ENCODE data around the gene SHROOM3.

SHROOM3 gene

DNA sequence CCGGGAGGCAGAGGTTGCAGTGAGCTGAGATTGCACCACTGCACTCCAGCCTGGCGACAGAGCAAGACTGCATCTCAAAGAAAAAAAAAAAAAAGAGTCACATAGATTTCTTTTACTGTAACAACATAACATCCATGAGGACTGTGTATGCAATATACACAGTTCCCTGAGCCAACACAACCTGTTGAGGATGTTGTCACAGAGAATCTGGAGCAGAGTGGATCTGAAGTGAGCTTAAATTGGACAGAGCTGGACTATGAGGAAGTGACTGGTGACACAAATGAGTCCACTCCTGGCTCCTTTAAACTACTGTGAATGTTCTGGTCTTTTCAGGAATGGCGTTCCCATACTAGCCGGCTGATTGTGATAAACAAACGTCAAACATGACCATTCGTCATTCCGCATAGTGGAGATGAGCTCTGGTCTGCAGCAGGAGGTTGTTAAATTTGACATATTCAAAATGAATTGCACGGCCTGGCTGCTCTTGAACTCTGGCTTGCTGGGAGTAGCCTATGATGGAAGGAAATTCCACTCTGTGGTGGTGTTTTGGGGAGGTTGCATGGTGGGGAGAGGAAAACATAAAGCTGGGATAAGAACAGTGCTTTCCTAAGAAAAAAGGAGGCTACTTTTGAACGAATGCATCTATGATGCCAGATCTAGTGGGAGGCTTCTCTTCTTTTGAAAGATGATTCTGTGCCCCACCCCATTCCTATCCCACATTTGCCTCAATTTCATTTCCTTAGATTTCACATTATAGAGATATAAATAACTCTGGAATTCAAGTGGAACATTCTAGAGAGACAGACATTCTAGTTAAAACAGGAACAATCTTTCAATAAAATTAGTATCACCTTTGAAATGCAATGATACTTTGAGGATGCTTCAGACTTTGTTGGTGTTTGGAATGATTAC is 149.5 kb downstream of the SHROOM3 start:
- FAIRE-seq: no peak

DNA sequence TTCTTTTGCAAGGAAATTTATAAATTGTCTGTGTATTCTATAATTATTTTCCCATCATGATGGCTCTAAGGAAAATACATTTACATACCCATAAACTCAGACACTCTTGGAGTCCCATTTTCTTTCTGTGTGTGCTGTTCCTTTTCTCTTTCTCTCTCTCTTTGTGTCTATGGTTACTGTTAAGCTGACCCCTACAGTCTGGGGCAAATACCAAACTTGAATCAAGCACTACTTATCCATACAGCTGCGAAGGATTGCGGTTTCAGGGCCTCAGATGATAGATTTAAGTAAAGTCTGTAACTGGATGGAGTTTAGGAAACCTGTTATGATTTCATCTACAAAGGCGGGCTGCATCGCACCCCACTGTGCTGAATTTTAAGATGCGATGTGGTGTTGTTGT is 150.2 kb downstream of the SHROOM3 start:
- FAIRE-seq: no peak

More for the DNA sequence above, 149.5 kb downstream of the SHROOM3 start:
- DNase-seq (ENCODE audit: extremely low spot score, insufficient read length, low read depth): no peak

DNA sequence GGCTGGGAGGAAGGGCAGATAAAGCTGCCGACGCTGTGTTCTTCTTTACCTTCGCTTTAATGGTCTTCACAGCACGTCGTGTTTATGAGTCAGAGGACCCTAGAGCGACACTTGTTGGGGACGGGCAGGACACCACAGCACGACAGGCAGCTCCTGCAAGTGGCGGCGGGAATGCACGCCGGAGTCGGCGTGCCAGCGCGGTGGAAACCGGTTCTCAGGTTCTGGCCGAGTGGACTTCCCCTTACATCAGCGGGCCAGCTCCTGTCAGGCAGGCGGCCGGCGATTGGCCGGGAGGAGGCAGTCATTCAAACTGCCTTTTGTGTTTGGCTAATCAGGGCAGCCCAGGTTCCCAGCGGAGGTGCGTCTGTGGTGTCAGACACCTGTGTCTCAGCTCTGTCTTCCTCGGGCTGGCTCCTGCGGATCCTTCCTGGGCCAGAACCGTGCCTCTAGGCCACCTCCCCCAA is 150.9 kb downstream of the SHROOM3 start:
- peak; percentile 12 for DNase-seq (ENCODE audit: extremely low spot score, insufficient read length, low read depth)
- FAIRE-seq: no peak

More for the DNA sequence above, 150.2 kb downstream of the SHROOM3 start:
- DNase-seq (ENCODE audit: extremely low spot score, insufficient read length, low read depth): no peak

DNA sequence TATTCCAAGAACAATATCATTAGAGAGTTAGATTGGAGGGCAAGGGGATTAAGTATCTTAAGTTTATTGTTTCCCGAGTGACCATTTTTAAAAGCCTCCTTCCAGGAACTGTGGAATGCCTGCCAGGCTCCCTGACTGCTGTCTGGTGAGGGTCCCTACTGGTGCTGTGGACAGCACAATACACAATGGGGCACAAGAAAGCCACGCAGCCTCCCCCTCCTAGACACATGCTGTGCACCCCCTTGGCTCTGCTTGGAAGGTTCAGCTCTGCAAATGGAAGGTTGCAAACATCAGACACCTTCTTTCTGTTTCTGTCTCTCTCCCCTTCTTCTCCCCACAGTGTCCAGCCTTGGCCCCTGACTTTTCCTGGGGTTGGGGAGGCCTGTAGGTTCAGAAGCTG is 153.2 kb downstream of the SHROOM3 start:
- DNase-seq (ENCODE audit: extremely low spot score, insufficient read length, low read depth): no peak
- no peak for FAIRE-seq

DNA sequence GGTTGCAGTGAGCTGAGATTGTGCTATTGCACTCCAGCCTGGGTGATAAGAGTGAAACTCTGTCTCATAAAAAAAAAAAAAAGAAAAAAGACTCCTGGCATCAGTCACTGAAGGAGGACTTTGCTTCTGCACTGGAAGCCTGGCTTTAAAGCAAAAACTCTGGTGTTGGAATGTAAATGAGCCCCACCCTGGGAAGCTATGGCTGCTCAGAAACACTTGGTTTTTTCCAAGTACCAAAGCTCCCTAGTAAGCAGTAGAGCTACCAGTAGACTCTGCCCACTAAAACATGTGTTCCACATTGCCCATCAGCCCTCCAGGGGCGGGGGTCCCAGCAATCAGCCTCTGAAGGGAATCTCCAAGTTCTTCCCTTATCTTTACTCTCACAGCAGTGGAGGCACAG is 154.4 kb downstream of the SHROOM3 start:
- DNase-seq (ENCODE audit: extremely low spot score, insufficient read length, low read depth): no peak
- FAIRE-seq: no peak

DNA sequence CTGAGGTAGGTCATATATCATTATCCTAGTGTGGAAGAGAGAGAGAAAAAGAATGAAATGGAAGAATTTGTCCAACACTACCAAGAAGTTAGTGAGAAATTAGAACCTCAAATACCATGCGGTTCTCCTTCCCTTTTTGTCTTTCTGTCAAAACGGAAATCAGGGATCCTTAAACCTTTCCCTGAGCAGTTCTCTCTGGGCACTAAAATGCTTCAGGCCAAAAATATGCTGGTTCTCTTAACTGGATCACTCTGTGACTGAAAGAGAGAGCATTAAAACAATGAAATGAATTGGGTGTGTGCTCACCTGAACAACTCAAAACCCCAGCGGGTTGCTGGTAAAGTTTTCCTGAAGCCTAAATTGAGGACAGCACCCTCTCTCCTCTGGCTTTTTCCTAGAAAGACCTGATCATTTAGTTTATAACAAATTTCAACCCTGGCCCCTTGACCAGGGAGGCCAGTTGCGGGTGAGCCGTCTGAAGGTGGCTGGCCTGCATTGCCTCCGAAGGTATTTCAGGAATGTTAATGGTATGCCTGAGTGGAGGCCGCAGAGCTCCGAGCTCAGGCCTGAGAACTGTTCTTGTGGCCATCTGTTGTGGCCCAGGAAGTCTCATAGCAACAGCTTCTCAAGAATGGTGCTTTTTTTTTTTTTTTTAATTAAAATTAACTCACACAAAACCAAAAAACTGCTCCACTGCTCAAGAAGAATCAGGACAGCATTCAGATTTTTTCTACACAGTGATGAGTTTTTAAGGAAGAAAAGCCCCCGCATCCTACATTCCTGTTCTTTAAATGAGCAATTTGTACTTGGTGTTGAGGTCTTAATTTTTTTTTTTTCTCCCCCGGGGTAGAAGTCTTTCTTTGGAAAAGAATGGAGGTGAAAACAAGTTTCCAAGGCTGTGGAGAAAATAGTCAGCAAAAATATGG is 155.1 kb downstream of the SHROOM3 start:
- DNase-seq (ENCODE audit: extremely low spot score, insufficient read length, low read depth): no peak
- no peak for FAIRE-seq

DNA sequence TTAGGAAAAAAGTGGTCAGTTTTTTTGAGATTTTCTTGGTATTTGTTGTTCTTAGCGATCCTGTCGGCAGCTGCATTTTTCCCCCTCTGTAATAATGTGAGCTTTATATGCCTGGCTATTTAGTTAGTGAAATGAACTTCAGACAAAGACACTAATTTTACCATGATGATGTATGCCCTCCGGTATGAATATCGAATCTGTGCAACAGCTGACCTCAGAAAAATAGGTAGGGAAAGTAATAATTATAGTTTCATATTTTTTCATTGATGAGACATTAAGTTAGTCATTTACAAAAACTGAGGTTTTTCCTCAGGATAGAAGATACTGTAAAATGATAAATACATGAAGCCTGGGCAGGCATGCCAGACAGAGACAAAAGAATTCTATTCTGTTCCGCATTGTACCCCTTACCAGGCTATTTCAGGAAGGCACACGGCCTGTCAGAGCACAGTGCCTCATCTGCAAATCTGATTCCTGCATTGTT is 155.8 kb downstream of the SHROOM3 start:
- DNase-seq (ENCODE audit: extremely low spot score, insufficient read length, low read depth) (no peak), FAIRE-seq (no peak)

DNA sequence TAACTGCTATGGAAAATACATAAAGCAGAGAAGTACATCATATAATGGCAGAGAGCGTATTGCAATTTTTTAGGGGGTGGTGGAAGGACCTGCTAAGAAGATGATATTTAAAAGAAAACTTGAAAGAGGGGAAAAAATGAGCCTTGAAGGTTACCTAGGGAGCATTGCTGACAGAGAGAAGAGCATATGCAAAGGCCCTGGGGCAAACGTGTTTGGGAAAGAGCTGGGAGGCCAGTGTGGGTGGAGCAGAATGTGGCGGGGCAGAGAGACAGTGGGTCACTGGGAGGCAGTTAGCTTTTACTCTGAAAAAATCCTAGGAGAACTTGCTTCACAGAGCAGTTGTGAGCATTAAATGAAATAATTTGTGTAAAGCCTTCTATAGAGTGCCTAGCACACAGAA is 157.0 kb downstream of the SHROOM3 start:
- no peak for FAIRE-seq

DNA sequence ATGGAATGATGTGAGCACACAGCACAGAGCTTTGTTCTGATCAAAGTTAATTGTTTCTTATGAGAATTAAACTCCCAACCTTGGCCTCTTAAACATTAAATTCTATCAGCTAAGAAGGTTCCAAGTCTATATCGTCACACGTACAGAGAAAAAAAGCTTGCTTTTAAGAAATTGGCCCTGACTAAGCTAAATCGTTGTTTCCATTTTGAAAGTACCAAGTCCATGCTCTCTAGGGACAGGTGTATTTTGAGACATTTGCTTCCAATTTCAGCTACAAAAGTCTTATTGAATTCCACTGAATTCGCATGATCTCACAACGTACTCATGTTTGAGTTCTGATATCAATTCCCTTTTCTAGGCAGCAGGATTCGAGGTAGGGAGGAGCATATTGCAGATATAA is 157.4 kb downstream of the SHROOM3 start:
- DNase-seq (ENCODE audit: extremely low spot score, insufficient read length, low read depth): no peak
- no peak for FAIRE-seq

More for the DNA sequence above, 157.0 kb downstream of the SHROOM3 start:
- DNase-seq (ENCODE audit: extremely low spot score, insufficient read length, low read depth): no peak

DNA sequence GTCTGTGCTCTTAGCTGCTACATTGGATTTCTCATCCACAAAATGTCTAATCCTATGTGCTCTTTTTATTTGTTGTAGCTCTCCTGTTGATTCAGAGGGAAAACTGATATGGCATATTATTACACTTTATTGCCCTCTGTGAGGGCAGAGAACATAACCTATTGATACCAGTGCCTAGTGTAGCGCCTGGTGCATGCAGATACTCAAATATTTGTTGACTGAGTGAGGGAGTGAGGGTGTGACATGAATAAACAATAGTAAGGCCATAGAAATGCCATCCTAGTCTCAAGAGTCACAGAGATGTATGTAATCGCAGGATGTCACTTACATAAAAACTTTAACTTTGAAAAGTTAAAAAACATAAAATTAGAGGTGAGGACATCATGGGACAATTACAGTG is 159.1 kb downstream of the SHROOM3 start:
- FAIRE-seq (no peak), DNase-seq (ENCODE audit: extremely low spot score, insufficient read length, low read depth) (no peak)

DNA sequence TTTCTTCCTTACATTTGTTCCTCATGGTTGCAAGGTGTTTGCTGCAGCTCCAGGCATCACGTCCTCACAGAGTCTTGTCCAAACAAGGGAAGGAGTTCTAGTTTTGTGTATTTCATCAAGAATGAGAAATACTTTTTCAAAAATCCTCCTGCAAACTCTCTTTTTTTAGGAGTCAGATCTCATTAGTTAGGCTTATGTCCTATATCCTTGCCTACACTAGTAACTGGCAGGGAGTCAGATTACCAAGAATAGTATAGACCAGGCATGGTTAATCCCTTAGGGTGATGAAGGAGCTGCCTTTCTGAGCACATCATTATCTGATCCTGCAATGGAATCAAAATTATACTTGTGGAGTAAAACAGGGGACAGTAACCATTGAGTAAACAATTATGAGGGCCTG is 160.4 kb downstream of the SHROOM3 start:
- FAIRE-seq: no peak

DNA sequence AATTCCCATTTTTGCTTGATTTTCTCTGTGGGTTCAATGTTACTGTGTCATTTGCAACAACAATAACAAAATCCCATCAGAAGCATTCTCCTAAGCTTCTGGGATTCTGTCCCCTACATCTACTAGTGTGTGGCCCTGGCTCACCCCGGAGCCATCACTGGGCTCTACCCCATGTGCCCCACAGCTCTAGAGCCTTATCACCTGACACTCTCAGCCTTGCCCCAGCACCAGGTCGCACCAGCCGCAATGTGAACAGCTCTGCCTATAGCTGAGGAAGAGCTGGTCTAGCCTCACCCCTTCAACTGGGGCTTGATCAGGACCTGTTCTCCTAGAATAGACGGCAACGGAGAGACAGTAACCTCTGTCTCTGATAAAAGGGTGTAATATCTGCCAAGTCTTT is 161.7 kb downstream of the SHROOM3 start:
- DNase-seq (ENCODE audit: extremely low spot score, insufficient read length, low read depth) (no peak), FAIRE-seq (no peak)

More for the DNA sequence above, 160.4 kb downstream of the SHROOM3 start:
- DNase-seq (ENCODE audit: extremely low spot score, insufficient read length, low read depth): no peak

DNA sequence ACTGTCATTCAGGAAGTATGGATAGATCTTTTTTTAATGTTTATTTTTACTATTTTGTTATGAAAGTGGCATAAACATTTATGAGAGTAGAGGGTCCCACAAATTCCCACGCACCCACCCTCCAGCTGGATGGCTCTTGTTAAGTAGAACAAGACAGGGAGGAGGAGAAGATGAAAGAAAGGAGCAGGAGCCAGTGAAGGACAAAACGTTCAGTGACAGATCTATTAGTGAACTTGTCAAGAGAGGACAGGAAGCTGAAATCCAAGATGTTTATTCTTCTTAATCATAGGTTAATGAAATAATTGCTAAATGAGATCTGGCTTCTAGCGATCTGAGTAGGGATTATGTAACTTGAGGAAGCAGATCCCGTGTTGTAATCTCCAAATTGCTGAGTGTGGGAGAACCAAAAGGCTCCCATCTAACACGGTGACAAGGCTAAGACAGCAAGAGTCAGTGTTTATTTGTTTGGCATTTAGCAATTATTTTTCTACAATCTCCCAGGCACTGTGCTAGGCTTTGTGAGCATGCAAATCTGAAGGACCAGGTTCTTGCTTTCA is 162.5 kb downstream of the SHROOM3 start:
- DNase-seq (ENCODE audit: extremely low spot score, insufficient read length, low read depth) (no peak), FAIRE-seq (no peak)

DNA sequence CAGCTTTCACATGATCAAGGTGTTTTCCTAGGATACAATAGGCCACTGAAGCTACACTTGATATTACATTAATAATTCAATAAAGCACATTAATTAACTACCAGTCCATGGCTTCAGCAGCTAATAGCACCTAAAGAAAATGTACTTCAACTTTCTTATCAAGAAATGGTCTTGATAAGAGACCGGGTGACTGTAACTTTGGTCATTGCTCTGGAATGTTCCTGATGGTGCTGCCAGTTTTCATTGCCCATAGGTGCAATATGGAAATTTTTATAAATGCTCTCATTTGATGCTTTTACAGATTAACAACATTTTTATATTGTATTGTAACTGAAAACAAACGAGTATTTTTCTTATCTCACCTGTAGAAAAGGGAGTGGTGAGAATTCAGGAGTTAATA is 165.4 kb downstream of the SHROOM3 start:
- no peak for FAIRE-seq
- DNase-seq (ENCODE audit: extremely low spot score, insufficient read length, low read depth): no peak

DNA sequence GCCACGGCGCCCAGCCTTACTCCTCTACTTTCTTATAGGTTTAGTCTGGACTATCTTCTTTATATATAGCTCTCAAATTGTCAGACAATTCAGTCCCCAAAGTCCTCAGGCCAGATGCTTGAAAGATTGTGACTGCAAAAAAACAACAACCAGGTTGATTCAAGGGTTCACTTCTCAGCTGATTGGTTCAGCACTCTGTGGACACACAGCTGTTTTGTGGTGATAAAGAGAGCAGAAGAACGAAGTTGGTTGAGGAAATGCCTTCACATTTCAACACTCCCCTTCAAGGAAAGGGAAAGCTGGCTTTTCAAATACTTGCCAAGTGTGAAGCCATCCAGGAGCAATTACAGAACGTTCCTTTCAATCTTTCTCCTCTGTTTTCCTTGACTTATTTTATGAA is 166.8 kb downstream of the SHROOM3 start:
- FAIRE-seq (no peak), DNase-seq (ENCODE audit: extremely low spot score, insufficient read length, low read depth) (no peak)

DNA sequence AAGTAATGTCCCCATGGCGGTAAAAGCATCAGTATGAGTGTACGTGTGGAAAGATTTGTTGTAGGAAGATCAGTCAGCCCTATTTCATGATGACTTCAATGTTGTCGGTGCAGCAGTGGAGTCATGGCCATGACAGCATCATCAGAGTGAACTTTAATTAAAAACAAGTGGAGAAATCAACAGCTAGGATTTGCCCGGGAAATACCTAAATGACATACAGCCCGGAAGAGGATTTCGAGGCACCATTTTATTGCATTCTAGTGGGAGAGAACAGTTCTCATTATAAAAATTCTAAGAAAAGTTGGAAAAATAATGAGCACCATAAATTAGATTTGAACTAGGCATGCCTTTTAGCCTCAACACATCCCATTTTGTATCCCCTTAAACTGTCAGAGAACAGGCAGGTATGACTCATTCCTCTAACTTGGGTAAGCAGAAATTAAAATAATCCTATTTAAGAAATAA is 170.1 kb downstream of the SHROOM3 start:
- FAIRE-seq (no peak), DNase-seq (ENCODE audit: extremely low spot score, insufficient read length, low read depth) (no peak)

DNA sequence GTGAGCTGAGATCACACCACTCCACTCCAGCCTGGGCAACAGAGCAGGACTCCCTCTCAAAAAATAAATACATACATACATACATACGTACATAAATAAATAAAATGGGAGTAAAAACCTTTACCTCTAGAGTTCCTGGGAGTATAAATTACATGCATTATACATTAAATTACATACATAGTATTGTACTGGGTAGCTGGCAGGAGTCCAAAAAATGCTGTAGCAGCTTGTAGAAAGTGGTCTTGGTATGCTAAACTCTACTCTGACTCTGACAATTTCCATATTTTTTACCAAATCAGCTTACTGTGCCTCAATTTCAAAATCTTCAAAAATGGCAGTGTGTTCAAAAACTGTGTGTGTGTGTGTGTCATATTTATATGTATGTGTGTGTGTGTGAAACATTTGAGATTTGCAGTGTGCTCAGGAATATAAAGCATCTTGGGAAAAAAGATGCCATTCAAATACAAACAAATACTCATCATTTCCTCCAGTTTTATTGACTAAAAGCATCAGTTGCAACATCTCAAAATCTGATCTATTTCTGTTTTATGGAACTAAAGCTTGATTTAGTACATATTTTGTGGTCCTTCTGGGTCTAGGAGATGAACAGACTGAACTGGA is 171.7 kb downstream of the SHROOM3 start:
- DNase-seq (ENCODE audit: extremely low spot score, insufficient read length, low read depth): no peak
- FAIRE-seq: no peak

DNA sequence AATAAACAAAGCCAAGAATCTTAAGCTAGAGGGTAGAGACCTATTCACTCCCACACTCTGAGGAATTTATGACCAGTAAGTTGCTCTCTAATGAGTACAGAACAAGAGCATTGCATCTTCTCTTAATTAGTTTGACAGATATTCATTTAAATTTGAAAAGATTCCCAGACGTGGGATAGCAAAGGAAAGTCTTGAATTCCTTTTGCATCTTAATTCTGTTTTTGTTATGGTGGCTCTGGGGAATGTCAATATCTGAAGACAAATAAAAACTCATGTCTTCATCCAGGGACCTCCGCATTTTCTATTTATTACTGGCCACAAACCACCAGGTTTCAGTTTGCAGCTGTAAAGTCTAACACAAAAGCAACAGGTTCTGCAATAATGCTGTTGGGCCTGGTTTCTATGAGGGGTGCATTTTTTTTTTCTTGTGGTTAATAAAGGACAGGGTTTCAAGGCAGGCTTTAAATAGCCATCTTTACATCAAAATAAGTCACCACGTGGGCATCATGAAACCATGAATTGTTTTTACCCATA is 172.3 kb downstream of the SHROOM3 start:
- peak; percentile 88 for FAIRE-seq
- DNase-seq (ENCODE audit: extremely low spot score, insufficient read length, low read depth): peak; percentile 14

DNA sequence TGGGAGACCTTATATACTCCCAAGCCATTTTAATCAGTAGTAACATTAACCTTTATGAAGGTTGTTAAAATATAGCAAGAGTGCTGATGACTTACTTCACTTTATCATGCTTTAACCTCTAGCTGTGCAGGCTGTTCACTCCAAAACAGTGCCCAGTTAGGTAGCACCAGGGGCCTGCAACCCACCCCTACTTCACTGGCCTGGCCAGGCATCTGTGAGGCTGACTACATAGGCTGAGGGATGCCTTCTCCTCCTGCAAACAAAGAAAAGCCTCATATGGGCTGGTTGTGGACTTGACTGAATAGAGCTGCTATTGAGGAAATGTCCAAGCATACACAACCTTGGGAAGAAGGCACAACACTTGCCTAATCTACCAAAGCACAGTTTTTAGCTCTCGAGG is 172.8 kb downstream of the SHROOM3 start:
- FAIRE-seq (no peak), DNase-seq (ENCODE audit: extremely low spot score, insufficient read length, low read depth) (no peak)

Data from GM18507 (cell line).